Measurements from ENCODE around the gene ZBP1. TPM values are rescaled to one million over a fixed set of nuclear protein-coding genes. Genes with fewer than 3 reads are reported as not detected.

Gene ZBP1, protein sequence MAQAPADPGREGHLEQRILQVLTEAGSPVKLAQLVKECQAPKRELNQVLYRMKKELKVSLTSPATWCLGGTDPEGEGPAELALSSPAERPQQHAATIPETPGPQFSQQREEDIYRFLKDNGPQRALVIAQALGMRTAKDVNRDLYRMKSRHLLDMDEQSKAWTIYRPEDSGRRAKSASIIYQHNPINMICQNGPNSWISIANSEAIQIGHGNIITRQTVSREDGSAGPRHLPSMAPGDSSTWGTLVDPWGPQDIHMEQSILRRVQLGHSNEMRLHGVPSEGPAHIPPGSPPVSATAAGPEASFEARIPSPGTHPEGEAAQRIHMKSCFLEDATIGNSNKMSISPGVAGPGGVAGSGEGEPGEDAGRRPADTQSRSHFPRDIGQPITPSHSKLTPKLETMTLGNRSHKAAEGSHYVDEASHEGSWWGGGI
- not detected in 5 replicates for total RNA-seq (2022; extraction: Qiagen RNA extraction; ENCODE audit: low read depth)

DNA sequence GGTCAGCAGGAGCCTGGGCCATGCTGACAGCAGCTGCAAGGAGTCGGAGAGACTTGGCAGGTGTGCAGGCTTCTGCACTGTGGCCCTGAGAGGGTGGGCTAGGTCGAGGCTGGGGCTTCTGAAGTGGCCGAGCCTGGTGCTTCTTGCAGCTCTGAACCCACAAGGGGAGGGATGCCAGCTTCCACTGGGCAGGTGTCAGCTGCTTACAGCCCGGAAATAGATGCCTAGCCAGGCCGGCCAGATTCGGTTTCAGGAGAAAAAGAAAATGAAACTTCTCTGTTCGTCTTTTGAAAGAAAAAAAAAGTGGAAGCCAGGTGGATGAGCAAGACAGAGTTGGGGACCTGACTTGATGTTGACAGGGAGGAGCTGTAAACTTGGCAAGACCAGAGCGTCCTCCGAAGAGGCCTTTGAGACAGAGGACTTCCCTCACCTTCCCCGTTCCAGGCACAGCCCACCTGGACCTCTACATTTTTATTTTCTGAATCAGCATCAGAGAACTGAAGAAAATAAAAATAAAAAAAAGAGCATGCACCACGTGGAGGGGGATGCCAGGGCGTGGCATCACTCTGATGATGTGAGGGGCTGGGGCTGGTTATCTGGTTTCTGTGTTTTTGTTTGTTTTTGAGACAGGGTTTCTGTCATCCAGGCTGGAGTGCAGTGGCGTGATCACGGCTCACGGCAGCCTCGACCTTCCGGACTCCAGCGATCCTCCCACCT lies at the start of gene ZBP1:
ZBP1 (minus strand) TSS at position 153 of the 717 bp plus-strand sequence; CDS start at position 22, 131 bp downstream.

DNA sequence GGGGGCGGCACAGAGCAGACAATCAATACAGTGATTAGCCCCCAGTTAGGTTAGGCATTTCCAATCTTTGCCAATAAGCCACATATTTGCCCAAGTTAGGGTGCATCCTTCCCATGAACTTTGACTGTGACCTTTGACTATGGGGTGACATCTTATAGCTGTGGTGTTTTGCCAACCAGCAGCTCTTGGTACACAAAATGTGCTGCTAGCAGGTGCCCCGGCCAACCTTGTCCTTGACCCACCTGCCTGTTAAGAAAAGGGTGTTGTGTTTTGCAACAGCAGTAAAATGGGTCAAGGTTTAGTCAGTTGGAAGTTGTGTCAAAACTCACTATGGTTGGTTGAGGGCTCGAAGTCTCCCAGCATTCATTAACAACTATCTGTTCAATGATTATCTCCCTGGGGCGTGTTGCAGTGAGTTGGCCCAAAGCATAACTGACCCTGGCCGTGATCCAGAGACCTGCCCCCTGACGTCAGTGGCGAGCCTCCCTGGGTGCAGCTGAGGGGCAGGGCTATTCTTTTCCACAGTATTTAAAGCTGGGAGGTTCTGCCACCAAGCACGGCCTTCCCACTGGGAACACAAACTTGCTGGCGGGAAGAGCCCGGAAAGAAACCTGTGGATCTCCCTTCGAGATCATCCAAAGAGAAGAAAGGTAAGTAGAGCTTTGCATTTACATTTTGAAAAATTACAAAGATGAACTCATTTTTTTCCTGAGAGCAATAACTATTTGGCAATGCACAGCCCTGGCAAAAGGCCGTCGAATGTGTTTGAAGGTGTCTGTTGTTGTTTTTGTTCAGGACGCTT lies 59.5 kb downstream of the ZBP1 start, which contains the start of gene PCK1:
PCK1 (plus strand) TSS at position 557 of the 802 bp plus-strand sequence. CDS start 302 bp downstream, outside the sequence.

Other genes starting within 250 kb of the ZBP1 start
- gene RBM38, start 229.0 kb downstream of the ZBP1 start, total RNA-seq (2022; extraction: Qiagen RNA extraction; ENCODE audit: low read depth) = 19.3 to 38.0 TPM (median 35.7 TPM) in 5 replicates
- not detected in 5 replicates for gene CTCFL, start 95.3 kb downstream of the ZBP1 start, total RNA-seq (2022; extraction: Qiagen RNA extraction; ENCODE audit: low read depth)
- gene PCK1, start 59.3 kb downstream of the ZBP1 start, total RNA-seq (2022; extraction: Qiagen RNA extraction; ENCODE audit: low read depth) = 0.04 to 0.13 TPM (median 0.05 TPM) in 3 of 5 replicates, not detected in the others
- 159 to 471 TPM (median 396 TPM) in 5 replicates for gene PMEPA1, start 89.6 kb upstream of the ZBP1 start, total RNA-seq (2022; extraction: Qiagen RNA extraction; ENCODE audit: low read depth)